ENCODE data around the gene BST1. TPM values are rescaled to one million over a fixed set of nuclear protein-coding genes. Genes with fewer than 3 reads are reported as not detected.

Gene BST1
- total RNA-seq, 8 experiments from 2014 or later: 0.79 to 4.5 (median 1.2) TPM

Other genes starting within 250 kb of the BST1 start
- gene CC2D2A, start 233.2 kb upstream of the BST1 start, total RNA-seq: 10 to 100 TPM in 6 of 8 experiments, 1 to 10 TPM in 2; 8.3 to 58.4 (median 11.0) TPM
- gene FBXL5, start 47.7 kb upstream of the BST1 start, total RNA-seq: 10 to 100 TPM; 44.5 to 74.9 (median 57.9) TPM
- 10 to 100 TPM; 43.2 to 97.2 (median 64.6) TPM for gene FAM200B, start 21.2 kb upstream of the BST1 start, total RNA-seq
- 1 to 10 TPM in 1 of 8 experiments, under 1 TPM in 7; 0.14 to 2.6 (median 0.71) TPM for gene CD38, start 75.3 kb downstream of the BST1 start, total RNA-seq
- 10 to 100 TPM in 1 of 8 experiments, 1 to 10 TPM in 1, under 1 TPM in 2, not detected in 4; 0.14 to 10.7 (median 1.2) TPM for gene FGFBP1, start 235.7 kb downstream of the BST1 start, total RNA-seq

Data from motor neuron (in vitro differentiated cells).